HG03457 (cell line): Measurements from ENCODE around the gene UNC45A.
A peak's percentile ranks its signal among the peaks of the same experiment; 100 is the strongest.

Experiments used
- ATAC-seq: cut with Tn5 transposase; IDR thresholded peaks from one replicate; pipeline ENCODE4 v1.9.1; 2021; ENCODE audit warnings: moderate number of reproducible peaks; ENCODE audit not compliant: unreplicated experiment

UNC45A gene

DNA sequence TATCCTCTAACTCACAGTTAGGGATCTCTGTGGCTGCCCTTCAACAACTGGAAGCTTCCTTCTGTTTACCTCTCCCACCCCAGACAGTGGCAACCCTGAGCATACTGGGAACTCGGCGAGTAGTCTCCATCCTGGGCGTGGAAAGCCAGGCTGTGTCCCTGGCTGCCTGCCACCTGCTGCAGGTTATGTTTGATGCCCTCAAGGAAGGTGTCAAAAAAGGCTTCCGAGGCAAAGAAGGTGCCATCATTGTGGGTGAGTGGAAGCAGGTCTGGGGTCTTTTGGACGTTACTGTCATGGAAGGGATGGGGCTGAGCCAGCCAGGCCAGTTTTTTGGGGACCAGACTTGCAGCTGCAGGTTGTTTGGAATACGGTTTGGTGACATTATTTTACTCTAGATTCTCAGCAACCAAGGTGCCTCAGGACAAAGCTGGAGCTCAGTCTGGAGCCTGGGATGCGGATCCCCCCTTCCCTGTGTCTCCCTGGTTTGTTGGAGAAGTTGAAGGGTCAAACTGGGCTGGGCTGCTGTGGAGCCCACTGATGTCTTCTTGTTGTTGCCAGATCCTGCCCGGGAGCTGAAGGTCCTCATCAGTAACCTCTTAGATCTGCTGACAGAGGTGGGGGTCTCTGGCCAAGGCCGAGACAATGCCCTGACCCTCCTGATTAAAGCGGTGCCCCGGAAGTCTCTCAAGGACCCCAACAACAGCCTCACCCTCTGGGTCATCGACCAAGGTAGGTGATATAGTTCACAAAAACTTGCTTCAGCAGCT is 7.5 kb downstream of the UNC45A start:
- no peak for ATAC-seq

DNA sequence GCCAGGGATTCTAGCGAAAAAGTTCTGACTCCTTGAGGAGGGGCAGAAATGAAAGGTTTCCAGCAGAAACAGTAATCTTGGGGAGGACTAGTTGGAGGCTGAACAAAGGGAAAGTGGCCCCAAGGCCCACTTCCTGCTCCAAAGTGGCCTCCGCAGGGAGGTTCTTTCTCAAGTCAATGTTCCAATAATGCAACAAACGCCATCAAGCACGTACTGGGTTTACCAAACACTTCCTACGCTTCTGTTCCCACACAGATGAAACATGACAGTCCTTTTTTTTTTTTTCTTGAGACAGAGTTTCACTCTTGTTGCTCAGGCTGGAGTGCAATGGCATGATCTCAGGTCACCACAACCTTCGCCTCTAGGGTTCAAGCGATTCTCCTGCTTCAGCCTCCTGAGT is 10.0 kb downstream of the UNC45A start:
- ATAC-seq: no peak

- ATAC-seq: no peak
Observed at GRCh38 chr15:90946538-90946937, 11.5 kb downstream of the UNC45A start.

DNA sequence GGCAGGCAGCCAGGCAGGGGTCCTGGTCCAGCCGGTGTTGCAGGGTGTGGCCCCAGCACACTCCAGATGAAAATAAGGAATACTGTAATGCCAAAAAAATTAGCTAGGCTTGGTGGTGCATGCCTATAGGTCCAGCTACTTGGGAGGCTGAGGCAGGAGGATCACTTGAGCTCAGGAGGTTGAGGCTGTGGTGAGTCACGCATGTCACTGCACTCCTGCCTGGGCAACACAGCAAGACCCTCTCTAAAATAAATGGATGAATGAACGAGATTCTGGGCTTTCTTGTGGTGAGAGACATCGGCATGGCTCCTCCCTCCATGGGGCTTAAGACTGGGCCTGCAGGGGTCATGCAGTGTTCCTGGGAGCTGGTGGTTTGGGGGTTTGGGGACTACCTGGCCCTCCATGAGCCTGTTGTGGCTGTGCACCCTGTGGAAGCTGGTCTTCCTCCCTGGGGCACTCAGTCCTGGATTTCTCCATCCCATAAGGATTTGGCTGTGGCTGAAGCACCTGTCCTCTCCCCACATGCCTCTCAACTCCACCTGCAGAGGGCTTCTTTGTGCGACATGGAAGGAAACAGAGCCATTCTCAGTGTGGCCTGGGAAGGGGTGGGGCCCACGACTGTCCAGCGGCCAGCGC is 12.0 kb downstream of the UNC45A start:
- ATAC-seq: no peak

DNA sequence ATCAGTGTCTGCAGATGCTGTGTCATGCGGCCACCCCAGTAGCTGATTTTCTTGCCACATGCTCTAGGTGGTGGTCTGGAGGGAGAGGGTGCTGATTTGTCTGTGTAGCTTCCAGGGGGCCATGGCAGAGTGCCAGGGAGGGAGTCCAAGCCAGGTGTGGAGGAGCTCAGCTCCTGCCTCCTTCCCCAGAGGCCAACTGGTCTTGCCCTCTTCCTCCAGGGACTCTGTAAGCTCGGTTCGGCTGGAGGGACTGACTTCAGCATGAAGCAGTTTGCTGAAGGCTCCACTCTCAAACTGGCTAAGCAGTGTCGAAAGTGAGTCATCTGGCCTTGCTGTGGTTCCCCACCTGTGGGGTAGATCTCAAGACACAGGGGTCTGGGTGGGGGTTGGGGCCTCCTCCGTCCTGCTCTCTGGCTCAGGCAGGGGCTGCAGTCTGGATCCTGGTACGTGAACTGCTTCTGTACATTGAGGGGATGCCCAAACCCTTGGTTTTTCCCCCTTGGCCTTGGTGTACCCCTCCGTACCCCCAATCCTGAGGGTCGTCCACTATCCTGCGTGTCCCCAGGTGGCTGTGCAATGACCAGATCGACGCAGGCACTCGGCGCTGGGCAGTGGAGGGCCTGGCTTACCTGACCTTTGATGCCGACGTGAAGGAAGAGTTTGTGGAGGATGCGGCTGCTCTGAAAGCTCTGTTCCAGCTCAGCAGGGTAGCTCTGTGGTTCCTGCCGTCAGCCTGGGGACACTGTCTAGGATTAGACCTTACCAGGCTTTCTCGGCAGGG is 12.7 kb downstream of the UNC45A start:
- ATAC-seq: no peak

GRCh38 chr15:90948506-90948905 is 13.4 kb downstream of the UNC45A start:
- no peak for ATAC-seq

GRCh38 chr15:90949979-90950675 is 15.0 kb downstream of the UNC45A start:
- ATAC-seq: no peak

GRCh38 chr15:90950676-90951075 is 15.6 kb downstream of the UNC45A start:
- no peak for ATAC-seq

DNA sequence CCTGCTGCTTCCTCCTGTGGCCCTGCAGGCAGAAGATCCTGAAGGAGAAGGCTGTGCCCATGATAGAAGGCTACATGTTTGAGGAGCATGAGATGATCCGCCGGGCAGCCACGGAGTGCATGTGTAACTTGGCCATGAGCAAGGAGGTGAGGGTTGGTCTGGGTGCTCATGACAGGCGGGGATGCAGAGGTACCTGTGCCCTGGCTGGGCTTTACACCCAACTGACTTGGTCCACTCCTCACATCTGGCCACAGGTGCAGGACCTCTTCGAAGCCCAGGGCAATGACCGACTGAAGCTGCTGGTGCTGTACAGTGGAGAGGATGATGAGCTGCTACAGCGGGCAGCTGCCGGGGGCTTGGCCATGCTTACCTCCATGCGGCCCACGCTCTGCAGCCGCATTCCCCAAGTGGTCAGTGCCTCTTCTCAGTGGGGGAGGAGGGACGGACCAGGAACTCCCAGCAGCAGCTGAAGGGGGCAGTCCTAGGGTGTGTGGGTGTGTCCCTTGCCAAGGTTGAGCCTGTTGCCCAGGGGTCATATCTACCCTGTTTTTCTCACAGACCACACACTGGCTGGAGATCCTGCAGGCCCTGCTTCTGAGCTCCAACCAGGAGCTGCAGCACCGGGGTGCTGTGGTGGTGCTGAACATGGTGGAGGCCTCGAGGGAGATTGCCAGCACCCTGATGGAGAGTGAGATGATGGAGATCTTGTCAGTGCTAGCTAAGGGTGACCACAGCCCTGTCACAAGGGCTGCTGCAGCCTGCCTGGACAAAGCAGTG is 18.0 kb downstream of the UNC45A start:
- ATAC-seq: no peak

- no peak for ATAC-seq
Observed at GRCh38 chr15:90953947-90954711, 19.0 kb downstream of the UNC45A start.

GRCh38 chr15:90954712-90955623 is 19.9 kb downstream of the UNC45A start, which contains the start of gene RCCD1:
TSS of gene RCCD1 (plus strand) at chr15:90954884. CDS start at chr15:90956735, 1,851 bp downstream.
- ATAC-seq: peak; percentile 94

GRCh38 chr15:90955624-90956273 is 20.7 kb downstream of the UNC45A start:
- ATAC-seq: no peak

GRCh38 chr15:90956274-90957030 is 21.4 kb downstream of the UNC45A start:
- ATAC-seq: no peak

- no peak for ATAC-seq
Observed at GRCh38 chr15:90957031-90957790, 22.1 kb downstream of the UNC45A start.

DNA sequence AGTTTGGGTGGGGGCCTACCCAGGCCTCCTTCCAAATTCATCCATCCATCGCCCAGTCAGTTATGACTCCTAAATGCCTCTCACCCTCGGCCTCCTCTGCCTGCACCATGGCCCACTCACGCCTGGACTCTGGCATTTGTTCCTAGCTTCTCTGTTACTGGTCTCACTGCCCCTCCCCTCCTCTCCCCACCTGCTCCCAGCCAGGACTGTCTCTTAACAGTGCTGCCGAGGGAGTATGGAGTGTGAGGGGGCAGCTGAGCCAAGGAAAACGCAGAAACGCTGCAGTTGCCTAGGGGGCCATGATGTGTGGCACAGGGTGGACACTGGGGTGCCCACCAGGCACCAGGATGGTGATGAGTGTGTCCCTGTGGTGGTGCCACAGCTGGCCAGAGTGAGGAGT is 22.7 kb downstream of the UNC45A start:
- ATAC-seq: no peak

GRCh38 chr15:90959028-90959595 is 24.0 kb downstream of the UNC45A start:
- no peak for ATAC-seq
